AG09309 (cell line): Measurements from ENCODE around the gene PPIF.

ENCODE experiments used
- DNase-seq: peaks from one replicate; pipeline ENCODE4 v3.0.0-alpha.2; 2010; ENCODE audit warnings: low read depth
- H3K4me3 ChIP-seq: 2 replicates; pipeline ENCODE4 v1.5.1; 2011; ENCODE audit warnings: mild to moderate bottlenecking, low read depth, low read length, moderate library complexity; ENCODE audit not compliant: control insufficient read depth
- CTCF ChIP-seq: IDR thresholded peaks from 2 replicates; pipeline ENCODE4 v1.5.1; 2011; ENCODE audit warnings: mild to moderate bottlenecking, low read depth, low read length, inconsistent platforms; ENCODE audit not compliant: insufficient read depth, control insufficient read depth; ENCODE audit errors: missing control alignments

The PPIF gene

GRCh38 chr10:79303631-79304478 is 43.4 kb upstream of the PPIF start:
- H3K4me3 ChIP-seq = no peak overlapping the region
- TF ChIP-seq CTCF = no peak
- no peak for DNase-seq

DNA sequence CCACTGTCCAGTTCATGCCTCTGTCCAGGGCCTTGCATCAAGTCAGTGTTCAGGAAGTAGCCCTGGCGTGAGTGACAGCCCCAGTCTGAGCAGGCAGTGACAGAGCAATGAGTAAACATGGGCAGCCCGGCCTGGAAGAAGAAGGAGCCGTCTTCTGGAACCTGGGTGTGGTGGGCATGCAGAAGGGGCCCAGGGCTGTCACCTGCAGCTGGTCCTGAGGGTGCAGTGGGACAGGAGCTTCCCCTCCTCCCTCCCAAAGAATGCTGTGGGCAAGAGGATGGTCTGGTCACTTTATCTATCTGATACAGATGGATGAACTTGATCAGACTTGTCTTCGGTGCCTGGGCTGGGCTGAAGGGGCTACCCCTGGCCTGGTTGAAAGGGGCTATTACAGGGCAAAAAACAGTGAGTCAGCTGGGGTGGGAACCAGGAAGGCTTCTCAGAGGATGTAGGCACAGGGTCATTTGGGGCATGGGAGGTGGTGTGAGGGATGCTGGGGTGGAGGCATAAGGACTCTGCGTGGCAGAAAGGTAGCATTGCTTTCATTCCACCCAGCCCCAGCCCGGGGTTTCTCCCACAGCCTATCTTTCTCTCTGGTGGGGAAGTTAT is 42.7 kb upstream of the PPIF start:
- TF ChIP-seq CTCF = no peak
- DNase-seq = no peak

DNA sequence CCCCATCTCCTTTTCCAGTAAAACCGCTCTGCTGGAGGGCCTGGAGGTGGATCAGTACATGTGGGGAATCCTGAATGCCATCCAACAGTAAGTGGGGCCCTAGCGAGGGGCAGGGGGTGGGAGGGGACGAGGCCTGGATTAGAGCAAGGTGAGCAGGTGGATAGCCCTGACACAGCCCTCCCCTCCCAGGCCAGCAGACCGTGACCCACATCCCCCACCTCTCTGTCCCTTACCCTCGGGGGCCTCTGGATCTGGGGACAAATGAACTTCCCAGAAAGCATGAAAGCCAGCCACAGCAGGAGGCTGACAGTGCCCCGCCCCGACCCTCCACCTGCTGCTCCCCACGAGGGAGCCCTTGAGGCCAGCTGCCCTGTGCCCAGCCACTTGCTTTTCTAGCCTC is 41.8 kb upstream of the PPIF start:
- H3K4me3 ChIP-seq = no peak overlapping the region
- TF ChIP-seq CTCF = no peak
- DNase-seq = no peak

More for the DNA sequence above, 42.7 kb upstream of the PPIF start:
- H3K4me3 ChIP-seq = no peak overlapping the region

- DNase-seq = no peak
- no peak for TF ChIP-seq CTCF
- no peak overlapping the region for H3K4me3 ChIP-seq
These were observed 41.3 kb upstream of the PPIF start for GRCh38 chr10:79305988-79306387.

DNA sequence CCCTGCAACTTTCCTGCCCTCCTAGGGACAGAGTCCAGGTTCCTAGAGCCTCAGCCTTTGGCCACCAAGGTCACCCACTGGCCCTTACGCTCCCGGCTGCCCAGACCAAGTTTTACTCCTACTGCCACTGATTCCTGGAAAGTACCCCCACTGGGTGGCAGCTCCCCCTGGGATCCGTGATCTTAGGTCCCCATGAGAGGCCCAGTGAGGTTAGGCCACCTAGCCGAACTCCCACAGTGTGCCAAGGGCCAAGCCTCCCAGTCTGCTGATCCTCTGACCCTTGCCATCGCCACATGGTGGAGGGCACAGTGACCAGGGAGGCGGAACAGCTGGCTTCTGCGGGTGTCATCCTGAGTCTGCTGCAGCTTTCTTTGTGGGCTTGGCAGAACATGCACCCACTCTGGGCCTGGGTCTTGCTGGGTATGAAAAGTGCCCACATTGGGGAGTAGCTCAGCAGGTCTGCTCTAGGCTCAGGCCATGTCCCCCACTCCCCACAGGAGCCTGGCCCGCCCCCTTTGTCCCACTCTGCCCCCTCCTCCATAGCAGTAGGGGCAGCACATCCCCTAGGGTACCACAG is 40.5 kb upstream of the PPIF start:
- H3K4me3 ChIP-seq = no peak overlapping the region
- TF ChIP-seq CTCF = no peak
- DNase-seq = no peak

GRCh38 chr10:79308016-79308415 is 39.3 kb upstream of the PPIF start:
- DNase-seq = no peak
- no peak for TF ChIP-seq CTCF
- H3K4me3 ChIP-seq = no peak overlapping the region
